Mucosa of stomach (tissue), 1 donor: Measurements from ENCODE around the gene GBA3.

Experiments
- H3K27me3 ChIP-seq: one replicate; pipeline ENCODE4 v1.7.0; 2013; ENCODE audit warnings: mild to moderate bottlenecking, low read length; ENCODE audit not compliant: control insufficient read depth, insufficient read depth
- H3K36me3 ChIP-seq: one replicate; pipeline ENCODE4 v1.7.0; 2013; ENCODE audit warnings: low read length; ENCODE audit not compliant: control insufficient read depth, insufficient read depth
- H3K4me1 ChIP-seq: one replicate; pipeline ENCODE4 v1.7.0; 2013; ENCODE audit warnings: mild to moderate bottlenecking, low read length; ENCODE audit not compliant: control insufficient read depth, insufficient read depth
- H3K4me3 ChIP-seq: one replicate; pipeline ENCODE4 v1.7.0; 2013; ENCODE audit warnings: low read length
- H3K9ac ChIP-seq: one replicate; pipeline ENCODE4 v1.7.0; 2013; ENCODE audit warnings: mild to moderate bottlenecking, low read length, moderate library complexity
- H3K9me3 ChIP-seq: one replicate; pipeline ENCODE4 v1.7.0; 2013; ENCODE audit warnings: mild to moderate bottlenecking, low read length, moderate library complexity; ENCODE audit not compliant: control insufficient read depth
- donor health status: Pancreatic carcinoma.

GBA3 gene

DNA sequence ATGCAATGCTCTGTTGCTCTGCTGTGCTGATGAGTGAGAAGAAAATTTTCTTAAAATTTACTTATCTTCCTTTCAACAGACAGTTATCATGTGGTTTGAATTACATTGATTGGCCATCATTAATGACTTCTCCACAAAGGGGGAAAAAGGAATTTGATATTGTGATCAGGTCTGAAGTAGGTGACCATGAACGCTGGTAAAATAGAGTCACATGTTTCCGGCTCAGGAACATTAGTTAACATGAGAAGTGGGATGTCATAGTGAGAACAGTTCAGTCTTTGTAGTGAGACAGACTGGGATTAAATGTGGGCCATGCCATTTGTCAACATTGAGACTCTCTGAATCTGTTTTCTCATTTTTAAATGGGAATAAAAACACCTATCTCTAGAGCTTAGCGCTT lies 50.6 kb downstream of the GBA3 start:
- H3K4me1 ChIP-seq = no peaks in the 10 kb centered on the region
- no peaks in the 10 kb centered on the region for H3K27me3 ChIP-seq
- no peaks in the 10 kb centered on the region for H3K9me3 ChIP-seq

DNA sequence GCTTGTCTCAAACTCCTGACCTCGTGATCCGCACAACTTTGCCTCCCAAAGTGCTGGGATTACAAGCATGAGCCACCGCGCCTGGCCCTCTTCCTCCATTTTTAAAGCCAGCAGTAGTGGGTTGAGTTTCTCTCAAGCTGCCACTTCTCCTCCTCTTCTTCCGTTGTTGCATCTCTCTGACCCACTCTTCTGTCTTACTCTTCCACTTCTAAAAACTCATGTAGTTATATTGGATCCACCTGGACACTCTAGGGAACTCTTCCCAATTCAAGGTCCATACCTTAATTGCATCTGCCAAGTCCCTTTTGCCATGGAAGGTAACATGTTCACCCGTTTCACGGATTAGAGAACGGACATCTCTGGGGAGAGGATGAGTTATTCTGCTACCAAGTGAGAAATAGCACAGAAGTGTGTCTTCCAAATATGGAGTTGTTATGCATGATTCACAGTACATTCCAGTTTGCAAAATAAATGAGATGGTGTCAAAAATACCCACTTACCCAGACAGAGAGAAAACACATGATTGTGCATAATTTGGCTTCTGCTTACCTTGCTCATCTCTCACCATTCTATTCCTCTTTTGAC lies 51.8 kb downstream of the GBA3 start:
- Histone ChIP-seq H3K27me3 (no peaks in the 10 kb centered on the region), H3K36me3 (no peaks in the 10 kb centered on the region), H3K4me1 (no peaks in the 10 kb centered on the region)

More for the DNA sequence above, 50.6 kb downstream of the GBA3 start:
- Histone ChIP-seq H3K4me3 (no peak overlapping the region), H3K36me3 (no peaks in the 10 kb centered on the region), H3K9ac (no peak overlapping the region)

DNA sequence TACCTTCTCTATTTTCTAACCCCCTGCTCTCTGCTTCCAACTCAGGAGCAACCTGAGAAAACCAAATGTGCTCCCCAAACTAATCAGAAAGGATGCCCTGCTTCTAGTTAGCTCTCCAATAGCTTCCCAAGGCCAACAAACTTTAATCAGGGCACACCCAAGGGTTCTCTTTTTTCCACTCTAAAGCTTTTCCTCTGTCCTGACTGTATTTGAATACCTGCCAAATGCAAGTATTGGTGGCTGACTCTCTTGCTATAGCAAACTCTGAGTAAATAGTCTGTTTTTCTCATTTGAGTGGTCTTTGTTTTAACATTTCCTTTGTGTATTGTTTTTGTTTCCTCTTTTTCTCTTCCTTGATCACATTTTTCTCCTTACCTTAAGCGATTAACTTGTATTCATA lies 52.5 kb downstream of the GBA3 start:
- no peaks in the 10 kb centered on the region for H3K4me1 ChIP-seq
- no peaks in the 10 kb centered on the region for H3K9me3 ChIP-seq
- no peaks in the 10 kb centered on the region for H3K36me3 ChIP-seq
- no peaks in the 10 kb centered on the region for H3K27me3 ChIP-seq
- H3K9ac ChIP-seq = no peak overlapping the region
- H3K4me3 ChIP-seq = no peak overlapping the region

More for the DNA sequence above, 51.8 kb downstream of the GBA3 start:
- no peak overlapping the region for H3K4me3 ChIP-seq
- H3K9me3 ChIP-seq = no peaks in the 10 kb centered on the region
- no peak overlapping the region for H3K9ac ChIP-seq

DNA sequence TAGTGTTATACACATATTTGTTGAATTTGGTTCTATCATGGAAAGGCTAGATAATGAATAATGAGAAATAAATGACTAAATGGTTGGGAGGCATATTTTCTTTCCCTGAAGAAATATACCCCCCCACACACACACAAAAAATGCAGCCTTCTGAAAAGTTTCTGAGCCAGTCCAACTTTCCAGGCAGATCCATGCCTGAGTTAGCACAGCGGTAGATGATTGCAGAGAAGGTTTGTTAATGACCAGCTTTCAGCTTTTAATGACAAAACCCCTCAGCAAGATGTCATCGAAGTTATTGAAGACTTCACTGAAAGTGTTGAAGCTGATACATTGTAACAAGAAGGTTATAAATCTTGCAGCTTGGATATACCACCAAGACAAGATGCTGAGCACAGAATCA lies 61.4 kb downstream of the GBA3 start:
- no peak overlapping the region for H3K9ac ChIP-seq
- H3K9me3 ChIP-seq = no peaks in the 10 kb centered on the region
- H3K36me3 ChIP-seq = no peaks in the 10 kb centered on the region
- no peaks in the 10 kb centered on the region for H3K4me1 ChIP-seq
- H3K4me3 ChIP-seq = no peak overlapping the region
- H3K27me3 ChIP-seq = no peaks in the 10 kb centered on the region

DNA sequence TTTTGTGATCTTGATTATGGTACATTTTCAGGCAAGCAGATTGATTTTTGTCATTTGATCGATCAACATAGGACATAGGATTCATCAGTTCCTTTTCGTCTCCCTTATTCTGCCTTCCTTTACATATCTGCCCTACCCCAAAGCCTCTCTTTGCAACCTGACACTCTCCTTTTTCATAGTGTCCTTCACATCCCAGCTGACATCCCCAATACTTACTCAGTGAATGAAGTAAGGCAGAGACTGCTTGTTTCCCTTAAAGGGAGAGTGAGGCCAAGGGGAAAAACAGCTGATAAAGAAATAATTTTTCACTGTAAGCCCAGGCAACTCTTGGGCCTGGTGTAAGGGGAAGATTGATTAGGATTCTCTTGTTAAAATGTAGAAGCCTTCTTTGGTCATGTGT lies 69.8 kb downstream of the GBA3 start:
- H3K9me3 ChIP-seq = no peaks in the 10 kb centered on the region
- H3K9ac ChIP-seq = no peak overlapping the region
- no peak overlapping the region for H3K4me3 ChIP-seq

DNA sequence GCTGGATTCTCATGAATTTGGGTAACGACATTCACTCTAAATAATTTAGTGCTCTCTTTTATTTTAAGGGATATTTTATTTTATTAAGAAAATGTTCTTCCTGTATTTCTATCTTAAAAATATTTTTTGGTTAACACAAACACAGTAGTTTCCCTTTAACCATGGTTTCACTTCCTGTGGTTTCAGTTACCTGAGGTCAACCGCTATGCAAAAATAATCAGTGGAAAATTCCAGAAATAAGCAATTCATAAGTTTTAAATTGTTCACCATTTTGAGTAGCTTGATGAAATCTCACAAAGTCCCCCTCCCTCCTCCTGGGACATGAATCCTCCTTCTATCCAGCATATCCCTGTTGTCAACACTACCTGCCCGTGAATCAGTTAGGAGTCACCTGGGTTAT lies 71.4 kb downstream of the GBA3 start:
- Histone ChIP-seq H3K4me1 (no peaks in the 10 kb centered on the region), H3K9ac (no peak overlapping the region), H3K4me3 (no peak overlapping the region), H3K36me3 (no peaks in the 10 kb centered on the region), H3K27me3 (no peaks in the 10 kb centered on the region), H3K9me3 (no peaks in the 10 kb centered on the region)

More for the DNA sequence above, 69.8 kb downstream of the GBA3 start:
- H3K27me3 ChIP-seq = no peaks in the 10 kb centered on the region
- no peaks in the 10 kb centered on the region for H3K4me1 ChIP-seq
- no peaks in the 10 kb centered on the region for H3K36me3 ChIP-seq

DNA sequence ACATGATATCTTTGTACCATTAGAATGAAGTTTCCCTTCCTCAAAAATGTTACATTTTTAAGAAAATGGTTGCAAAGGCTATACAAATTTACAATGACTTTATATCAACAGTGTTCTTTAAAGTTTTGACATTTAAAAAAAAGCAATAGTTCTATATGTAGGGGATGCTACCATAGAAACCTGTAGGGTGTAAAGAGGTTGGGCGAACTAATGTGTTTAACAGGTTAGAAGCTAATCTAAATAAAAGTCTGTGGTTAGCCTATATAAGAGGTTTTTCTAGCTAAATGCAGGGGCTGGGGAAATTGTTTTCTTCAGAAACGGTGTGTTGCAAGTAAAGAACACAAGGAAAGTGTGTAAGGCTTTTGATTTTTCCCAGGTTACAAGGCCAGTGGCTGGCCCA lies 73.3 kb downstream of the GBA3 start:
- Histone ChIP-seq H3K27me3 (no peaks in the 10 kb centered on the region), H3K4me1 (no peaks in the 10 kb centered on the region), H3K9me3 (no peaks in the 10 kb centered on the region), H3K4me3 (no peak overlapping the region), H3K36me3 (no peaks in the 10 kb centered on the region), H3K9ac (no peak overlapping the region)

DNA sequence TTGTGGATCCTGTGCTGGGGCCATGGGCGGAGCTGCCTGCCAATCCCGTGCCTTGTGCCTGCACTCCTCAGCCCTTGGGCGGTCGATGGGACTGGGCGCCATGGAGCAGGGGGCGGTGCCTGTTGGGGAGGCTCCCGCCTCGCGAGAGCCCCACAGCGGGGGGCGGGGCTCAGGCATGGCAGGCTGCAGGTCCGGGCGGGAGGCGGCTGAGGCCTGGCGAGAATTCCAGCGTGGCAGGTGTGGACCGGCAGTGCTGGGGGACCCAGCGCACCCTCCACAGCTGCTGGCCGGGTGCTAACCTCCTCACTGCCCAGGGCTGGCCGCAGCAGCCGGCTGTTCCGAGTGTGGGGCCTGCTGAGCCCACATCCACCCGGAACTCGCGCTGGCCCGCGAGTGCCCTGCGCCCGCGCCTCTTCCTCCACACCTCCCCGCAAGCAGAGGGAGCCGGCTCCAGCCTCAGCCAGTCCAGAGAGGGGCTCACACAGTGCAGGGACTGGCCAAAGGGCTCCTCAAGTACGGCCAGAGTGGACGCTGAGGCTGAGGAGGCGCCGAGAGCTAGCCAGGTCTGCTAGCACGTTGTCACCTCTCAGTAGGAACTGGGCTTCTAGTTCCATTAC lies 85.9 kb downstream of the GBA3 start:
- Histone ChIP-seq H3K4me3 (no peak overlapping the region), H3K4me1 (no peaks in the 10 kb centered on the region), H3K36me3 (no peaks in the 10 kb centered on the region)

DNA sequence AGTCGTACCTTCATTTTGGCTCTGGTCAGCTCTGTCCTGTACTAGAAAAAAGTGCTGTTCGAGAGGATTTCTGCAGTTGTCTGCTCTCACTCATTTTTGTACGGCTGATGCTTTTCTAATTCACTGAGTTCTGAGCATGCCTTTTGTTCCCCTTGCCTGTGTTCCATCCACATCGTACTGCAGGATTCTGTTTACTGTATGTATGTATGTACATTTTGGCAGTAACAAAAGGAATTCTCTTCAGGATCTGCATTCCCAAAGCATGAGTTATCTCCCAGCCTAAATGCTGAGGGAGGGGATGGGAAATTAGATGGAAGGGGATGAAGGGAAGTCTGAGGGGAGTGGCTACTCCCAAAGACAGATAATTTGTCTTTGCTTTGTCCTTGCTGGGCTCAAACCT lies 87.6 kb downstream of the GBA3 start:
- Histone ChIP-seq H3K27me3 (no peaks in the 10 kb centered on the region), H3K4me1 (no peaks in the 10 kb centered on the region), H3K4me3 (no peak overlapping the region), H3K36me3 (no peaks in the 10 kb centered on the region), H3K9me3 (no peaks in the 10 kb centered on the region), H3K9ac (no peak overlapping the region)

More for the DNA sequence above, 85.9 kb downstream of the GBA3 start:
- Histone ChIP-seq H3K9me3 (no peaks in the 10 kb centered on the region), H3K9ac (no peak overlapping the region), H3K27me3 (no peaks in the 10 kb centered on the region)

DNA sequence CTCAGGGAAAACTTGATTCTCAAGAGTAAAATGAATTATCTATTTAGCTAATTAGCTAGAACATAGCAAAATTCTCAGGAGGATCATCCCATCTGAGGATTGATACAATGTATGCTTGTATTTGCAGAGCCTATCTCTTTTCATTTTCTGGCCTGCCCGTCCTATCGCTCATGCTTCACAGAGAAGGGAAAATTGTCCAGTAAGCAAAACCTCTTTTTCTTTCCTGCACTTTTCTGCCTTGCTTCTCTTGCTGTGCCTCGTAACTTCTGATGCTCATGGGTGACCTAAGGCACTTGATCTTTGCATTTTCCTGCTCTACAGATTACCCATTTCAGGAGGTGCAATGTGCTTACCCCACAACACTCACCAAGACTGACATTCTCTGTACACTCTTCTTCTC lies 88.1 kb downstream of the GBA3 start:
- Histone ChIP-seq H3K9ac (no peak overlapping the region), H3K4me3 (no peak overlapping the region), H3K27me3 (no peaks in the 10 kb centered on the region), H3K4me1 (no peaks in the 10 kb centered on the region), H3K9me3 (no peaks in the 10 kb centered on the region), H3K36me3 (no peaks in the 10 kb centered on the region)

DNA sequence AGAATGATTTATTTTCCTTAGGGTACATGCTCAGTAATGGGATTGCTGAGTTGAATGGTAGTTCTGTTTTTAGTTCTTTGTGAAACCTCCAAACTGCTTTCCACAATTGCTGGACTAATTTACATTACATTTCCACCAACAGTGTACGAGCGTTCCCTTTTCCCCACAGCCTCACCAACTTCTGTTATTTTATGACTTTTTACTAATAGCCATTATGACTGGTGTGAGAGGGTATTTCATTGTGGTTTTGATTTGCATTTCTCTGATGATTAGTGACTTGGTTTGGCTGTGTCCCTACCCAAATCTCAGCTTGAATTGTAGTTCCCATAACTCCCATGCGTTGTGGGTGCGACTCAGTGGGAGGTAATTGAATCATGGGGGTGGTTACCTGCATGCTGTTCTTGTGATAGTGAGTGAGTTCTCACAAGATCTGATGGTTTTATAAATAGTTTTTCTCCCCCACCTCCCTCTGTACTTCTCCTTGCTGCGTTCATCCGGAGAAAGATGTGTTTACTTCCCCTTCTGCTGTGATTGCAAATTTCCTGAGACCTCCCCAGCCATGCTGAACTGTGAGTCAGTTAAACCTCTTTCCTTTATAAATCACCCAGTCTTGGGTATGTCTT lies 95.1 kb downstream of the GBA3 start:
- Histone ChIP-seq H3K9ac (no peak overlapping the region), H3K9me3 (no peaks in the 10 kb centered on the region), H3K4me3 (no peak overlapping the region)

DNA sequence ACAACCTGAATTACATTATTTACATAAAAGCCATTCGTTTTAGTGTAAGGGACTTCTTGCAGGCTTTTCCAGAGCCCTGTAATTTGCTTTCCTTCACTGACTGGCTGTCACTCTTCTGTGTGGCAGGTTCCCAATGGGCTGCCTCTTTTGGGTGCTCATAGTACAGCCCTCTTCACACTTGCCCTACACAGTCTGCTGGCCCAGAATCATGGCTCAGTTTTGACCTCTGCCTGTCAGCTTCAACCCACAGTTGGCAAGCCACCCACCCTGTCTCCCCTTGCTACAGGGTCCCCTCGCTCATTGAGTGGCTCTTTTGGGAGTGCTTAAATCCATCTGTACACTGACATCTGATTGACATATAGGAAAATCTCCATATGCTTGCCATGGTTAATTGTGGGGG lies 97.9 kb downstream of the GBA3 start:
- Histone ChIP-seq H3K36me3 (no peaks in the 10 kb centered on the region), H3K9me3 (no peaks in the 10 kb centered on the region), H3K4me1 (no peaks in the 10 kb centered on the region), H3K9ac (no peak overlapping the region), H3K27me3 (no peaks in the 10 kb centered on the region), H3K4me3 (no peak overlapping the region)

More for the DNA sequence above, 95.1 kb downstream of the GBA3 start:
- no peaks in the 10 kb centered on the region for H3K4me1 ChIP-seq
- no peaks in the 10 kb centered on the region for H3K36me3 ChIP-seq
- H3K27me3 ChIP-seq = no peaks in the 10 kb centered on the region
